GM18858 (cell line): ENCODE results near the gene DCTN1.

Experiments used
- ATAC-seq: cut with Tn5 transposase; IDR thresholded peaks from one replicate; pipeline ENCODE4 v1.9.1; 2021; ENCODE audit not compliant: unreplicated experiment

Gene DCTN1

DNA sequence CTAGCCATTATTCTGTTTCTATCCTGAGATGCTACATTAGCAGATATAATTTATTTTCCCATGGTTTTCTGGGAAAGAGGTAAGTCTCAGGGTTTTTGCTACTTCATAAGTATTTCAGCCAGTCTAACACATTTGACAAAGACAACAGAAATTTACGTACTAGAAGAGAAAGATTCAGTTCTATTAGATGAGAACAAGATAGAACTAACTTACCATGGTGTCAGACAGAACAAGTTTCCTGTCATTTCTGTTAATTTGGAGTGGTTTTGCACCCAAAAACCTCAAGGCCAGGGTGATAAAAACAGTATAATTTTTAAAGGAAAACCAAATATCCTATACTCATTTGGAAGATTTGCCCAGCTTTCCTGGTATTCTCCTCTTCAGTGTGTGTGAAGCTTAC is 52.5 kb downstream of the DCTN1 start:
- ATAC-seq: no peak

DNA sequence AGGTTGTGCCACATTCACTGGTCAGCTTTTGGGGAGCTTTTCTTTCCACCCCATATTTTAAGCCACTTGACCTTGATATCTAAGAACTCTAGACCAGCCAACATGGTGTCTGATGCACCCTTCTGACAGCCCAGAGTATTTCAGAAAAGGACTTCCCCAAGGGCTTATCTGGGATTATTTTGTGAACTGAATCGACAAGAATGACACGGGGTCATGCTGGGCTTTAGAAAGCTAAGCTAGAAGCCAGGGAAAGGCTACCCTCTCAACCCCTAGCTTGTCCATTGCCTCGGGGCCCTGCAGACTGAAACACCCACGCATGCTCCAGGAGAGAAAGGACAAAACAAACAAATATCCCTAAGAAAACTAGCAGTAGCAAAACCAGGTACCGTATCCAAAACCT is 52.9 kb downstream of the DCTN1 start:
- ATAC-seq: no peak

DNA sequence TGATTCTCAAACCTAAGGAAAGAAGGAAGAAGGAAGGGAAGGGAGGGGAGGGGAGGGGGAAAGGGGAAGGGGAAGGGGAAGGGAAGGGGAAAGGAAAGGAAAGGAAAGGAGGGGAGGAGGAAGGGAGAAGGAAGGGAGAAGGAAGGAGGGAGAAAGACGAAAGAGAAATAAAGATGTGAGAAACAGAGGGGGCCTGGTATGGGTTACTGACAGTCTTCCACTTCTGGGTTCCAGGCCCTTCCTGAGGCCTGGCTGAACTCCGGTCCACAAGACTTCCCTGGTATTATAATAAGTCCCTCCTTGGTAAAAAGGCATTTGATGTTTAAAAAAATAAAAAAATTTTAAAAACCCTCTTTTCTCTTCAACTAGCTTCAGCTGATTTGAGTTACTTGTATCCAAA is 54.3 kb downstream of the DCTN1 start:
- ATAC-seq: no peak

DNA sequence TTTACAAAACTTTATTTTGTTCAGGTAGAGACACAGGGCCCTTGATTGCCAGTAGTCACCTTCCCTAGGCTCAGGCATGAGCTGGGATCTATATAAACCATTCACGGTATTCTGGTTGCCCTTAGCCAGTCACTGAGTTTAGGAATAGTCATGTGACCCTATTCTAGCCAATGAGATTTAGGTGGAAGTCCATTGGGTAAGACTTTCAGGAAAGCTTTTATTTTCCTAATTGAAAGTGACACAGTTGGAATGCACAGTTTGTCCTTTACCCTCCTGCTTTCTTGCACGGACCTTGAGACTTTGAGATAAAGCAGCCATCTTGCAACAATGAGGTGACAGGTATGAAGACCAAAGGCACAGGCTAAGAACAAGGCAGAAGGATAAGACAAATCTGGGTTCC is 58.4 kb downstream of the DCTN1 start:
- ATAC-seq: no peak

DNA sequence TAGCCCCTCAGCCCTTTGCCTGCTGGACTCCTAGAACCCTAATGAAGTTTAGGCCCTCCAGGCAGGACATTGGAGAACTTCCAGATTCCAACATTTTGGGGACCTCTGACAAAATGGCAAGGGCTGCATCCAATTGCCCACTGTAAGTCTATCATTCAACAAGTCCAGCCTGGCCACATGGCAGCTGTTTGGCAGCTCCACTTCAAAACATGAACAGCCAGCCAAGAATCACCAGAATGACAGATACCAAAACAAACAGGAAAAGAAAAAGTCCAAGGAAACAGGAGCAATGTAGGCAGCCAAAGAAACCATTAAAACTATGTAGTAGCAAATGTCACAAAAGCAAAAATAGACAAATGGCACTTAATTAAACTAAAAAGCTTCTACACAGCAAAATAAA is 62.4 kb downstream of the DCTN1 start:
- ATAC-seq: no peak

DNA sequence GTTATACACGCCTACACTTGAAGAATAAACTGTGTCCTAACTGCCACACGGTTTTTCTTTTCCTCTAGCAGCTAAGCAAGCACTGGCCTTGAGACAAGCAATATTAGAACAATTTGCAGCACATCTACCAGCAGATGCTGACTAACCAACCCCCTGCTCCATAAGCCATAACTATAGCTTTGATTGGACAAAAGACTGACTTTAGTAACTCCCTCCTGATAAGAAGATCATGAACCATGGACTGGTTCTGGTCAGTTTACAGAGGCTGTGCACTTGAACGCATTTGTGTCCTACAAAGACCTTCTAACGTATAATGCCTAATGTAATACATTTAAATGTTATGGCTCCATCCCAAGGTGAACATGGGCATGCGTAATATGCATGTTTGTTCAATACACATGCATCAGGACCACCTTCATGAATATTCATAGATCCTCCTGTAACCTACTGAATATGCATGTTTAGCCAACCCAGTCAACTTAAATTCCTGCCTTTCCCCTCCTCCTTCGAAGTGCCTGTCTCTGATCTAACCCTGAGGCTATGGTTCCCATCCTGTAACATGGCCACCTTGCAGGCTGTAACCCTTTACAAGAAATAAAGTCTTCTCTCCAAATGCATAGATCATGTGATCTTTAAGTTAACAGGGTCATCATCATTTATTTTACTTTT is 63.4 kb downstream of the DCTN1 start:
- ATAC-seq: no peak

DNA sequence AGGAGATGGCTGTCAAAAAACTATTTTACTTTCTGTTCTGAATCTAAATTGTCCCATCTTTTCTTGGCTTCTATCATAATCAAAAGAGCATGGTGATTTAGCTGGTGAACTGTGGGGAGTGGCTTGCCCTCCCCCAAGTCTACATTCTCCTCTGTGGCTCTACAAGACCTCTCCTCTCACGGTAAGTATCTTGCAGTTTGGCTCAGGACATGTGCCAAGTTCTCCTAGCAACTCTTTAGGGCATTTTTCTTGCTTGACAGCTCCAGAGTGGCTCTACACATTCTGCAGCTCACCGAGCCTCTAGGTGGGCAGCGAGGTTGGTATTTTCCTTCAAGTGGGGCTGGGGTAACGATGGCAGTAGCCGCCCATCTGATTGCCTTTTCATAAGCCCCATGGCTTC is 66.0 kb downstream of the DCTN1 start:
- ATAC-seq: no peak

DNA sequence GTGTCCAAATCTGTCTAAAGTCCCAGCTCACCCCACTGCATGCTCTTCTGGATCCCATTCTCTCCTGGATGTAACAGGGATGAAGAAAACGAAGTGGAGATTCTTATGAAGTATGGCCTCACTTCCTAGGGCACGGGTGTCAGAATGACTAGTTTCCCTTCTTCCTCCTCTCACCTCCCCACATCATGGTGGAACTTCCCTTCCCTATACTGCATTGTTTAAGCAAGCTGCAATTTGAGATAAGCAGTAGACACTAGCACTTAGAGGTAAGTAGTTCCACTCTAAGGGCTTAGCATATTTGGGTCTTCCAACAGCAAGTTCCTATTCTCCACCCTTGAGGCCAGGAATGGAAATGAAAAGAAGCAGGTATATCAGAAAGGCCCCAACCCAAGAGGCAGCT is 66.6 kb downstream of the DCTN1 start:
- no peak for ATAC-seq

DNA sequence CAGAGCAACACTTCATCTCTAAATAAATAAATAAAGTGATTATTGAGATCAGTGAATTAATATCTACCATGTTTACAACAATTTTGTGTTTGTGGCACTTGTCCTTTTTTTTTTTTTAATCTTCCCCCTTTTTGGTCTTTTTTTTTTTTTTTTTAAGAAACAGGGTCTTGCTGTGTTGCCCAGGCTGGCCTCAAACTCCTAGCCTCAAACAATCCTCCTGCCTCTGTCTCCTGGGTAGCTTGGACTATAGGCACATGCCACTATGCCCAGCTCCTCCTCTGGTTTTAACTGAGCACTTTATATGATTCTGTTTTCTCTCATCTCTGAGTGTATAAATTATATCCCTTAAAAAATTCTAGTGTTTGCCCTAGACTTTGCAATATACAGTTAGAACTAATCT is 67.2 kb downstream of the DCTN1 start:
- no peak for ATAC-seq
